ENCODE data around the gene CSMD2. TPM values are rescaled to one million over a fixed set of nuclear protein-coding genes. Genes with fewer than 3 reads are reported as not detected.

Gene CSMD2
- total RNA-seq, 2 experiments from 2014 or later = not detected

- Mint-ChIP-seq H3K27ac (no peak overlapping the region), H3K4me1 (ENCODE audit: low read depth) (no peaks in the 10 kb centered on the region), H3K9me3 (peaks cover 3% of the 10 kb centered on the region), H3K4me3 (no peak overlapping the region), H3K27me3 (peaks cover 45% of the 10 kb centered on the region), H3K36me3 (ENCODE audit: low read depth) (no peaks in the 10 kb centered on the region)
- ChIA-PET POLR2A (no interaction called here), CTCF (no interaction called here)
- H3K4me1 ChIP-seq (ENCODE audit: insufficient read depth, low read length) = no peaks in the 10 kb centered on the region
- H3K27me3 ChIP-seq (ENCODE audit: control insufficient read depth in 1 of 2, insufficient read depth in 2 of 2, low read length in 2 of 2) = peaks cover 3 to 8% of the 10 kb centered on the region in 2 experiments
- TF ChIP-seq CTCF (IDR thresholded peaks at IDR 0.05) = no peak
- DNase-seq (no peak), ATAC-seq (ENCODE audit: poor library complexity) (no peak)
- no peak overlapping the region for H3K4me3 ChIP-seq (ENCODE audit: low read length)
- H3K27ac ChIP-seq (ENCODE audit: low read depth in 1 of 2, low read length in 2 of 2) = no peak overlapping the region
- peaks cover 0 to 4% of the 10 kb centered on the region in 2 experiments for H3K9me3 ChIP-seq (ENCODE audit: control insufficient read depth in 1 of 2, insufficient read depth in 1 of 2, low read length in 2 of 2)
- H3K36me3 ChIP-seq (ENCODE audit: insufficient read depth, low read length) = no peaks in the 10 kb centered on the region
- intact Hi-C loops (cut with DNase I, micrococcal nuclease) = no loop called here
These were observed 494.5 kb downstream of the CSMD2 start for GRCh38 chr1:33670567-33670966.

- Histone ChIP-seq H3K4me1 (ENCODE audit: insufficient read depth, low read length) (no peaks in the 10 kb centered on the region), H3K36me3 (ENCODE audit: insufficient read depth, low read length) (no peaks in the 10 kb centered on the region), H3K4me3 (ENCODE audit: low read length) (no peak overlapping the region), H3K27me3 (ENCODE audit: control insufficient read depth in 1 of 2, insufficient read depth in 2 of 2, low read length in 2 of 2) (peaks cover 3 to 8% of the 10 kb centered on the region in 2 experiments), H3K9me3 (ENCODE audit: control insufficient read depth in 1 of 2, insufficient read depth in 1 of 2, low read length in 2 of 2) (peaks cover 0 to 4% of the 10 kb centered on the region in 2 experiments), H3K27ac (ENCODE audit: low read depth in 1 of 2, low read length in 2 of 2) (no peak overlapping the region)
- CTCF ChIA-PET = no interaction called here
- Mint-ChIP-seq H3K27me3 (peaks cover 46% of the 10 kb centered on the region), H3K4me1 (ENCODE audit: low read depth) (no peaks in the 10 kb centered on the region), H3K27ac (no peak overlapping the region), H3K36me3 (ENCODE audit: low read depth) (no peaks in the 10 kb centered on the region), H3K9me3 (peaks cover 3% of the 10 kb centered on the region), H3K4me3 (no peak overlapping the region)
- DNase-seq = no peak
- no peak for ATAC-seq (ENCODE audit: poor library complexity)
- no peak for TF ChIP-seq CTCF (IDR thresholded peaks at IDR 0.05)
- POLR2A ChIA-PET = no interaction called here
- intact Hi-C loops (cut with DNase I, micrococcal nuclease) = no loop called here
These were observed 496.3 kb downstream of the CSMD2 start for GRCh38 chr1:33668695-33669094.

GRCh38 chr1:33667386-33668282 lies 497.4 kb downstream of the CSMD2 start:
- Mint-ChIP-seq H3K27me3 (peaks cover 46% of the 10 kb centered on the region), H3K36me3 (ENCODE audit: low read depth) (no peaks in the 10 kb centered on the region), H3K4me3 (no peak overlapping the region), H3K4me1 (ENCODE audit: low read depth) (no peaks in the 10 kb centered on the region), H3K9me3 (peaks cover 3% of the 10 kb centered on the region), H3K27ac (no peak overlapping the region)
- H3K36me3 ChIP-seq (ENCODE audit: insufficient read depth, low read length) = no peaks in the 10 kb centered on the region
- no peaks in the 10 kb centered on the region for H3K4me1 ChIP-seq (ENCODE audit: insufficient read depth, low read length)
- H3K9me3 ChIP-seq (ENCODE audit: control insufficient read depth in 1 of 2, insufficient read depth in 1 of 2, low read length in 2 of 2) = peaks cover 0 to 4% of the 10 kb centered on the region in 2 experiments
- TF ChIP-seq CTCF (IDR thresholded peaks at IDR 0.05) = no peak
- no peak for DNase-seq
- peaks cover 3 to 8% of the 10 kb centered on the region in 2 experiments for H3K27me3 ChIP-seq (ENCODE audit: control insufficient read depth in 1 of 2, insufficient read depth in 2 of 2, low read length in 2 of 2)
- CTCF ChIA-PET = no interaction called here
- intact Hi-C loops (cut with DNase I, micrococcal nuclease) = no loop called here
- H3K4me3 ChIP-seq (ENCODE audit: low read length) = no peak overlapping the region
- ATAC-seq (ENCODE audit: poor library complexity) = no peak
- POLR2A ChIA-PET = no interaction called here
- H3K27ac ChIP-seq (ENCODE audit: low read depth in 1 of 2, low read length in 2 of 2) = no peak overlapping the region

Data from CD4-positive, alpha-beta T cell (primary cell).